Panc1 (cell line): Measurements from ENCODE around the gene KPTN. TPM values are rescaled to one million over a fixed set of nuclear protein-coding genes. Genes with fewer than 3 reads are reported as not detected.

Experiments
- ATAC-seq: fragments of 200-7000 bp; cut with Tn5 transposase; 2 replicates; pipeline ENCODE4 v1.9.1; 2020; ENCODE audit warnings: mild to moderate bottlenecking, moderate library complexity
- BruUV-seq: library from RNA; stranded (reverse); fragments of 400-500 nt; replicated peaks from 2 replicates; lab custom pipeline; 2021; lab: Mats Ljungman, UMichigan
- CTCF ChIA-PET: fragments of 300-600 bp; sonication (Branson Sonifier 250); formaldehyde crosslinking; loops from one replicate; lab custom pipeline; 2022; ENCODE audit warnings: antibody characterized with exemption; lab: Charles Lee
- POLR2A ChIA-PET: fragments of 300-600 bp; sonication (Branson Sonifier 250); formaldehyde crosslinking; loops from one replicate; lab custom pipeline; 2022; ENCODE audit warnings: antibody characterized with exemption; lab: Charles Lee
- DNase-seq: peaks from one replicate; pipeline ENCODE4 v3.0.0-alpha.2; 2010; ENCODE audit warnings: low read depth, low spot score
- H3K27ac ChIP-seq: 2 replicates; pipeline ENCODE4 v1.5.1; 2011; ENCODE audit warnings: mild to moderate bottlenecking, low read length, inconsistent platforms
- H3K27me3 ChIP-seq: fragments of 200-500 bp; sonication (Bioruptor generic); 2 replicates; pipeline ENCODE4 v1.6.0; 2014; ENCODE audit warnings: low read length, inconsistent platforms; ENCODE audit not compliant: control insufficient read depth, insufficient read depth
- H3K36me3 ChIP-seq: fragments of 200-500 bp; sonication (Bioruptor generic); 2 replicates; pipeline ENCODE4 v1.5.1; 2014; ENCODE audit warnings: inconsistent platforms, mild to moderate bottlenecking, low read length, moderate library complexity; ENCODE audit not compliant: control insufficient read depth, insufficient read depth
- H3K4me1 ChIP-seq: 2 replicates; pipeline ENCODE4 v1.5.1; 2011; ENCODE audit warnings: inconsistent platforms, mild to moderate bottlenecking, low read length, moderate library complexity; ENCODE audit not compliant: control insufficient read depth, insufficient read depth
- H3K4me3 ChIP-seq, 2 experiments: 2 replicates each; pipeline ENCODE4 v1.5.1; 2011 to 2012; ENCODE audit warnings: low read depth in 2 of 2, low read length in 2 of 2, mild to moderate bottlenecking in 2 of 2, inconsistent platforms in 1 of 2, moderate library complexity in 1 of 2
- H3K9me3 ChIP-seq: fragments of 200-500 bp; sonication (Bioruptor generic); 2 replicates; pipeline ENCODE4 v1.5.1; 2014; ENCODE audit warnings: low read depth, mild to moderate bottlenecking, inconsistent platforms, low read length, moderate library complexity; ENCODE audit not compliant: control insufficient read depth, insufficient read depth
- POLR2AphosphoS5 ChIP-seq: IDR thresholded peaks from 2 replicates; pipeline ENCODE4 v1.6.1; 2012; ENCODE audit warnings: mild to moderate bottlenecking, low read depth, low read length, moderate library complexity
- REST ChIP-seq, 2 experiments: IDR thresholded peaks; 2 replicates each; pipeline ENCODE4 v1.6.1; 2011 to 2012; ENCODE audit warnings: low read depth in 2 of 2, control low read depth in 1 of 2, low read length in 1 of 2, mild to moderate bottlenecking in 1 of 2, moderate library complexity in 1 of 2; ENCODE audit not compliant: insufficient read depth in 1 of 2
- SIN3A ChIP-seq: IDR thresholded peaks from 2 replicates; pipeline ENCODE4 v1.6.1; 2012; ENCODE audit warnings: low read depth, mild to moderate bottlenecking, low read length, moderate library complexity, borderline replicate concordance; ENCODE audit not compliant: insufficient read depth
- TCF7L2 ChIP-seq: IDR thresholded peaks from 2 replicates; pipeline ENCODE4 v1.6.1; 2011; ENCODE audit warnings: mild to moderate bottlenecking, low read depth, low read length, inconsistent platforms
- in situ Hi-C: cut with HindIII; loops from 2 replicates; pipeline ENCODE4 v1.10.0; 2016; ENCODE audit warnings: low sequenced_read_pairs, low pct_unique_long_range_greater_than_20kb
- intact Hi-C: fragments of 100-400 bp; cut with micrococcal nuclease; formaldehyde crosslinking; loops from one replicate; pipeline ENCODE4 v1.10.0; 2022; ENCODE audit not compliant: unreplicated experiment
- total RNA-seq: library from RNA; stranded (reverse); gene quantifications from one replicate; pipeline ENCODE4 v1.2.1, GENCODE V29; 2021; ENCODE audit not compliant: unreplicated experiment
- TF ChIP-seq, protein P1 (sequence below): fragments of 450-650 bp; IDR thresholded peaks from 2 replicates; pipeline ENCODE4 v1.5.1; 2017; ENCODE audit warnings: mild to moderate bottlenecking

Gene KPTN
- total RNA-seq, 1 experiment from 2014 or later = 26.5 TPM

- ChIA-PET CTCF (no interaction called here), POLR2A (no interaction called here)
Measured at GRCh38 chr19:47529018-47529742, 45.2 kb upstream of the KPTN start.

DNA sequence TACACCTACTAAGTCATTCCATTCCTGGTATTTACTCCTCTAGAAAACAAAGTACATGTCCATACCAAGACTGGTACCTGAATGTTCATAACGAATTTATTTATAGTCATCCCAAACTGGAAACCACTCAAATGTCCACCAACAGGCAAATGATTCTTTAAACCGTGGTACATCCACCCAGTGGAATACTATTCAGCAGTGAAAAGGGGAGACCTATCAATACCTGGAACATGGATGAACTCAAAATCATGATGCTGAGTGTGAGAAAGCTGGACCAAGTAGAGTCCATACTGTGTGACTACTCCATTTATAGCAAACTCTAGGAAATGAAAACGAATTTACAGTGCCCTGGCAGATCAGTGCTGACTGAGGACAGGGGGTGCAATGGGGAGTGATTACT is 42.8 kb upstream of the KPTN start:
- Histone ChIP-seq H3K27ac (no peak overlapping the region), H3K4me3 (no peak overlapping the region), H3K27me3 (no peaks in the 10 kb centered on the region), H3K9me3 (no peaks in the 10 kb centered on the region), H3K36me3 (no peaks in the 10 kb centered on the region), H3K4me1 (peaks cover 8% of the 10 kb centered on the region)
- ChIA-PET POLR2A (no interaction called here), CTCF (no interaction called here)
- TF ChIP-seq TCF7L2 (no peak), SIN3A (no peak)
- TF ChIP-seq, protein P1, sequence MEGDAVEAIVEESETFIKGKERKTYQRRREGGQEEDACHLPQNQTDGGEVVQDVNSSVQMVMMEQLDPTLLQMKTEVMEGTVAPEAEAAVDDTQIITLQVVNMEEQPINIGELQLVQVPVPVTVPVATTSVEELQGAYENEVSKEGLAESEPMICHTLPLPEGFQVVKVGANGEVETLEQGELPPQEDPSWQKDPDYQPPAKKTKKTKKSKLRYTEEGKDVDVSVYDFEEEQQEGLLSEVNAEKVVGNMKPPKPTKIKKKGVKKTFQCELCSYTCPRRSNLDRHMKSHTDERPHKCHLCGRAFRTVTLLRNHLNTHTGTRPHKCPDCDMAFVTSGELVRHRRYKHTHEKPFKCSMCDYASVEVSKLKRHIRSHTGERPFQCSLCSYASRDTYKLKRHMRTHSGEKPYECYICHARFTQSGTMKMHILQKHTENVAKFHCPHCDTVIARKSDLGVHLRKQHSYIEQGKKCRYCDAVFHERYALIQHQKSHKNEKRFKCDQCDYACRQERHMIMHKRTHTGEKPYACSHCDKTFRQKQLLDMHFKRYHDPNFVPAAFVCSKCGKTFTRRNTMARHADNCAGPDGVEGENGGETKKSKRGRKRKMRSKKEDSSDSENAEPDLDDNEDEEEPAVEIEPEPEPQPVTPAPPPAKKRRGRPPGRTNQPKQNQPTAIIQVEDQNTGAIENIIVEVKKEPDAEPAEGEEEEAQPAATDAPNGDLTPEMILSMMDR = no peak
- BruUV-seq = no TSS peak
- intact Hi-C loops (no loop called here), in situ Hi-C loops (no loop called here)
- no peak for ATAC-seq
- DNase-seq = no peak

More at GRCh38 chr19:47529018-47529742, 45.2 kb upstream of the KPTN start:
- intact Hi-C loops (no loop called here), in situ Hi-C loops (no loop called here)
- H3K9me3 ChIP-seq = no peaks in the 10 kb centered on the region
- TF ChIP-seq POLR2AphosphoS5 (no peak), TCF7L2 (no peak), REST (IDR thresholded peaks at IDR 0.05; ENCODE audit: insufficient read depth in 1 of 2, low read depth in 2 of 2, low read length in 1 of 2) (no peak), SIN3A (no peak)
- TF ChIP-seq, protein P1 = no peak
- ATAC-seq = no peak
- H3K36me3 ChIP-seq = no peaks in the 10 kb centered on the region
- no peaks in the 10 kb centered on the region; the same call in 1 of the 2 replicates for H3K4me1 ChIP-seq
- H3K27ac ChIP-seq = no peak overlapping the region
- BruUV-seq = no TSS peak
- no peak for DNase-seq
- no peak overlapping the region for H3K4me3 ChIP-seq
- no peaks in the 10 kb centered on the region for H3K27me3 ChIP-seq
